ENCODE measurements around the gene CCNL2. TPM values are rescaled to one million over a fixed set of nuclear protein-coding genes. Genes with fewer than 3 reads are reported as not detected.
"Not testable (repeated sequence)": the region's sequence is repeated elsewhere in the genome, so short reads cannot be mapped to it uniquely, and the experiment has no call there.

CCNL2 gene
- polyA plus RNA-seq, 4 donors, result 71.9 to 224 (median 198) TPM

DNA sequence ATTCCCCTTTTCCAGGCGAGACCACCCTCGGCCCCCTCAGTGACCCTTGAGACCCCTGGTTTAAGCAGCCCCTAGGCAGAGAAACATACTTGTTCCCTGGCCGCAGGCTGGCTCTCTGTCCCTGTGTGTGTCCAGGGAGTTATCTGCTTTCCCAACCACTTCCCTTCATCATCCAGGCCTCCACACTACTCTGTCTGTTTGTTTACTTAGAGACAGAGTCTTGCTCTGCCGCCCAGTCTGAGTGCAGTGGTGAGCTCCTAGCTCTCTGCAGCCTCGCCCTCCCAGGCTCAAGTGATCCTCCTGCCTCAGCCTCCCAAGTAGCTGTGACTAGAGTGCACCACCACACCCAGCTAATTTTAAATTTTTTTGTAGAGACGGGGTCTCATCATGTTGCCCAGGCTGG is 30.5 kb upstream of the CCNL2 start:
- H3K27ac ChIP-seq (ENCODE audit: low read depth in 1 of 3, low read length in 2 of 3), result peak overlapping the region in 2 of 3 donors; percentile 84 to 96
- H3K9me3 ChIP-seq (ENCODE audit: control insufficient read depth in 2 of 2, insufficient read depth in 1 of 2, low read depth in 1 of 2, low read length in 1 of 2), result peaks cover 0 to 2% of the 10 kb centered on the region in 2 donors
- DNase-seq, result no peak
- H3K4me3 ChIP-seq (ENCODE audit: low read depth in 1 of 3, low read length in 3 of 3), result peak overlapping the region in 1 of 3 donors; percentile 39
- no peak for FAIRE-seq
- H3K36me3 ChIP-seq (ENCODE audit: control insufficient read depth in 3 of 3, insufficient read depth in 2 of 3, low read depth in 1 of 3, low read length in 3 of 3), result no peaks in the 10 kb centered on the region
- peaks cover 0 to 67% (median 6%) of the 10 kb centered on the region in 3 donors for H3K4me1 ChIP-seq (ENCODE audit: control insufficient read depth in 3 of 3, insufficient read depth in 2 of 3, low read depth in 1 of 3, low read length in 2 of 3)
- peaks cover 0 to 6% (median 0%) of the 10 kb centered on the region in 3 donors for H3K27me3 ChIP-seq (ENCODE audit: control insufficient read depth in 3 of 3, insufficient read depth in 3 of 3, low read length in 3 of 3)
- whole genome bisulfite sequencing, 3 donors, result 54 to 67% (median 61%) methylated on average over 6 of the region's 6 CpGs

DNA sequence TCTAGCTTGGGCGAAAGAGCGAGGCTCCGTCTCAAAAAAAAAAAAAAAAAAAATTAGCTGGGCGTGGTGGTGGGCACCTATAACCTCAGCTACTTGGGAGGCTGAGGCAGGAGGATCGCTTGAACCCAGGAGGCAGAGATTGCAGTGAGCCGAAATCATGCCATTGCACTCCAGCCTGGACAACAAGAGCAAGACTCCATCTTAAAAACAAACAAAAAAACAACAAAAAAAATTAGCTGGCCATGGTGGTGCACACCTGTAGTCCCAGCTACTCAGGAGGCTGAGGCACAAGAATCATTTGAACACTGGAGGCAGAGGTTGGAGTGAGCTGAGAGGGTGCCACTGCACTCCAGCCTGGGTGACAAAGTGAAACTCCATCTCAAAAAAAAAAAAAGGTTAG is 29.8 kb upstream of the CCNL2 start:
- H3K36me3 ChIP-seq (ENCODE audit: control insufficient read depth in 3 of 3, insufficient read depth in 2 of 3, low read depth in 1 of 3, low read length in 3 of 3); DNase-seq; H3K27me3 ChIP-seq (ENCODE audit: control insufficient read depth in 3 of 3, insufficient read depth in 3 of 3, low read length in 3 of 3); H3K9me3 ChIP-seq (ENCODE audit: control insufficient read depth in 2 of 2, insufficient read depth in 1 of 2, low read depth in 1 of 2, low read length in 1 of 2); H3K4me3 ChIP-seq (ENCODE audit: low read depth in 1 of 3, low read length in 3 of 3); FAIRE-seq; H3K27ac ChIP-seq (ENCODE audit: low read depth in 1 of 3, low read length in 2 of 3): not testable (repeated sequence)
- WGBS, 3 donors, result 87 to 96% (median 95%) methylated on average over 4 to 6 of the region's 6 CpGs
- peaks cover 0 to 60% (median 6%) of the 10 kb centered on the region in 3 donors for H3K4me1 ChIP-seq (ENCODE audit: control insufficient read depth in 3 of 3, insufficient read depth in 2 of 3, low read depth in 1 of 3, low read length in 2 of 3)

DNA sequence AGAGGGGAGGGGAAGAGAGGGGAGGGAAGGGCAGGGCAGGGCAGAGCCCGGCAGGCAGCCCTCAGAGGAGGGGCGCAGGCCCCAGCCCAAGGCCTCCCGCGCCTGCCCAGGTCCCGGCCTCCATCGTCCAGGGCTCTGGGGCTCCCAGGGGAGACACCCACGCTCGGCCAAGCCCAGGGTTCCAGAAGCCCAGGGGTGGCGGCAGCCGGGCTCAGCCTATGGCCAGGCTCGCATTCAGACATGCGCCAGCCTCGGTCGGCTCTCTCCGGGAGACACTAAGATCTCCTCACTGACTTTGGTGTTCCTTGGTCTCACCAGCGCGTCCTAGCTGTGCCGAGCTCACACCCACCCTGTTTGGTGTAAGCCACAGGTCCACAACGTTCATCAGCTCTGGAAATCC is 29.0 kb upstream of the CCNL2 start:
- Histone ChIP-seq H3K4me1 (ENCODE audit: control insufficient read depth in 3 of 3, insufficient read depth in 2 of 3, low read depth in 1 of 3, low read length in 2 of 3) (peaks cover 0 to 52% (median 5%) of the 10 kb centered on the region in 3 donors), H3K27ac (ENCODE audit: low read depth in 1 of 3, low read length in 2 of 3) (peak overlapping the region in 1 of 3 donors; percentile 34), H3K9me3 (ENCODE audit: control insufficient read depth in 2 of 2, insufficient read depth in 1 of 2, low read depth in 1 of 2, low read length in 1 of 2) (peaks cover 0 to 2% of the 10 kb centered on the region in 2 donors), H3K4me3 (ENCODE audit: low read depth in 1 of 3, low read length in 3 of 3) (no peak overlapping the region), H3K27me3 (ENCODE audit: control insufficient read depth in 3 of 3, insufficient read depth in 3 of 3, low read length in 3 of 3) (peaks cover 0 to 6% (median 0%) of the 10 kb centered on the region in 3 donors), H3K36me3 (ENCODE audit: control insufficient read depth in 3 of 3, insufficient read depth in 2 of 3, low read depth in 1 of 3, low read length in 3 of 3) (no peaks in the 10 kb centered on the region)
- no peak for FAIRE-seq
- WGBS, 3 donors, result 71 to 78% (median 76%) methylated on average over 13 to 19 of the region's 19 CpGs
- no peak for DNase-seq

DNA sequence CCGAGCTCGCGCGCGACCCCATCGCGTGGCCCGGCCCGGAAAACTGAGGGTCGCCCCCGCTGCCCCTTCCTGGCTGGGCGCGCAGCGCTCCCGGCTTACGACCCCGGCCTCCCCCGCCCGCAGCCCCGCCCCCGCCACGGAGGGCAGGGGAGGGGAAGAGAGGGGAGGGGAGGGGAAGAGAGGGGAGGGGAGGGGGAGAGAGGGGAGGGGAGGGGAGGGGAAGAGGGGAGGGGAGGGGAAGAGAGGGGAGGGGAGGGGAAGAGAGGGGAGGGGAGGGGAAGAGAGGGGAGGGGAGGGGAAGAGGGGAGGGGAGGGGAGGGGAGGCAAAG is 28.6 kb upstream of the CCNL2 start:
- Histone ChIP-seq H3K27me3 (ENCODE audit: control insufficient read depth in 3 of 3, insufficient read depth in 3 of 3, low read length in 3 of 3) (peaks cover 0 to 6% (median 0%) of the 10 kb centered on the region in 3 donors), H3K9me3 (ENCODE audit: control insufficient read depth in 2 of 2, insufficient read depth in 1 of 2, low read depth in 1 of 2, low read length in 1 of 2) (peaks cover 0 to 2% of the 10 kb centered on the region in 2 donors), H3K4me1 (ENCODE audit: control insufficient read depth in 3 of 3, insufficient read depth in 2 of 3, low read depth in 1 of 3, low read length in 2 of 3) (peaks cover 0 to 48% (median 5%) of the 10 kb centered on the region in 3 donors), H3K27ac (ENCODE audit: low read depth in 1 of 3, low read length in 2 of 3) (no peak overlapping the region), H3K36me3 (ENCODE audit: control insufficient read depth in 3 of 3, insufficient read depth in 2 of 3, low read depth in 1 of 3, low read length in 3 of 3) (no peaks in the 10 kb centered on the region), H3K4me3 (ENCODE audit: low read depth in 1 of 3, low read length in 3 of 3) (no peak overlapping the region)
- DNase-seq (no peak), FAIRE-seq (no peak)
- 0 to 2% (median 2%) methylated on average over 7 to 20 of the region's 22 CpGs for WGBS, 3 donors

DNA sequence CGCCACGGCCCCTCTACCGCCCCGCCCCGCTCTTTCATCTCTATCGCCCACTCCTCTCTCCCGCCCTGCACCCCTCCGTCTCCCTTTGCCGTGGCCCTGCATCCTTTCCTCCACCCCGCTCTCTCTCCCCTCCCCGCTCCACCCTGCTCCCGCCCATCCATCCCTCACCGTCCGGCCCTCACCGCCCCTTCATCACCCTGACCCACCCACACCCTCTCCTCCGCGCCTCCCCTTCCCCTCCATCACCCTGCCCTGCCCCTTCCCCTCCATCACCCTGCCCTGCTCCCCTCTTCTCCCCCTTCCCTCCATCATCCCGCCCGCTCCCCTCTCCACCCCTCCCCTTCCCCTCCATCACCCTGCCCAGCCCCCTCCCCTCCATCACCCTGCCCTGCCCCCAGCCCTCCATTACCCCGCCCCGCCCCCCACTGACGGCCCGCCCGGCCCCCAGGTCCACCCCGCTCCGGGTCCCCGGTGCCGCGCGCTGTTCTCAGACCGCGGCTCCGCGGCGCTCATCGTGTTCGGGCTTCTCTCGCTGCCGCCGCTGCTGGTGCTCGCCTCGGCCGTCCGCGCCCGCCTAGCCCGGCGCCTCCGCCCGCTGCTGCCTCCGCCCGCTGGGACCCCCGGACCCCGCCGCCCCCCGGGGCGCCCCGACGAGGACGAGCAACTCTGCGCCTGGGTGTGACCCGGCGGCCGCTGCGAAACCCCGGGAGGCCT is 28.1 kb upstream of the CCNL2 start:
- Histone ChIP-seq H3K4me1 (ENCODE audit: control insufficient read depth in 3 of 3, insufficient read depth in 2 of 3, low read depth in 1 of 3, low read length in 2 of 3) (peaks cover 0 to 43% (median 2%) of the 10 kb centered on the region in 3 donors), H3K27me3 (ENCODE audit: control insufficient read depth in 3 of 3, insufficient read depth in 3 of 3, low read length in 3 of 3) (peaks cover 0 to 6% (median 0%) of the 10 kb centered on the region in 3 donors), H3K4me3 (ENCODE audit: low read depth in 1 of 3, low read length in 3 of 3) (no peak overlapping the region), H3K36me3 (ENCODE audit: control insufficient read depth in 3 of 3, insufficient read depth in 2 of 3, low read depth in 1 of 3, low read length in 3 of 3) (no peaks in the 10 kb centered on the region), H3K27ac (ENCODE audit: low read depth in 1 of 3, low read length in 2 of 3) (no peak overlapping the region), H3K9me3 (ENCODE audit: control insufficient read depth in 2 of 2, insufficient read depth in 1 of 2, low read depth in 1 of 2, low read length in 1 of 2) (peaks cover 0 to 2% of the 10 kb centered on the region in 2 donors)
- FAIRE-seq (no peak), DNase-seq (no peak)
- WGBS, 3 donors, result 9 to 22% (median 11%) methylated on average over 34 to 66 of the region's 66 CpGs

DNA sequence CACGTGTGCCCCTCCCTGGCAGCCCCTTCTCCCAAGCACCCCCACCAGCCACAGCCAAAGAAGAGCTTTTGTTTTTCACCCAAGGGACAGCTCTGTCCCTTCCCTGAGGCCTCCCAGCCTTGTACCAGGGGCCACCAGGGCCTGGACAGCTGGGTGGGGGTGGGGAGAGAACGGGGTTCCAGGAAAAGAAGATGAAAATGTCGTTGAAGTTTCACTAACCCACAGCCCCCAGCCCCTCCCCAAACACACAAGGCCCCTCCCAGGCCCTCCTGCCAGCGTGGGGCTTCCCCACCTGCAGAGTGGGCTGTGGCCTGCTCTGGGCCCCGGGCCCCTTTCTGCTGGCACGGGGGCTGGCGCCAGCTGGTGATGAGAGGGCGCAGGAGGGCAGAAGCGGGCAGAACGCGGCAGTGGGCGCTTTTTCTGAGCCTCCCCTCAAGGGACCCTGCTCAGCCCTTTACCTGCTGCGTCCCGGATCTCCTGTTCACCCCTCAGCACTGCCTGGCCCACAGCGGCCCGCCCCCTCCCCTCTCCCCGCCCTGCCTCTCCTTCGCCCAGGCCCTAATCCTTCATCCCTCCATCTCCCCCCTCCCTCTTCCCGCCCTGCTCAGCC is 27.5 kb upstream of the CCNL2 start:
- peaks cover 0 to 2% of the 10 kb centered on the region in 2 donors for H3K9me3 ChIP-seq (ENCODE audit: control insufficient read depth in 2 of 2, insufficient read depth in 1 of 2, low read depth in 1 of 2, low read length in 1 of 2)
- H3K27ac ChIP-seq (ENCODE audit: low read depth in 1 of 3, low read length in 2 of 3), result no peak overlapping the region
- FAIRE-seq, result no peak
- no peak overlapping the region for H3K4me3 ChIP-seq (ENCODE audit: low read depth in 1 of 3, low read length in 3 of 3)
- H3K36me3 ChIP-seq (ENCODE audit: control insufficient read depth in 3 of 3, insufficient read depth in 2 of 3, low read depth in 1 of 3, low read length in 3 of 3), result no peaks in the 10 kb centered on the region
- WGBS, 3 donors, result 10 to 31% (median 24%) methylated on average over 11 to 19 of the region's 19 CpGs
- H3K4me1 ChIP-seq (ENCODE audit: control insufficient read depth in 3 of 3, insufficient read depth in 2 of 3, low read depth in 1 of 3, low read length in 2 of 3), result peaks cover 0 to 36% (median 0%) of the 10 kb centered on the region in 3 donors
- no peak for DNase-seq
- peaks cover 0 to 6% (median 0%) of the 10 kb centered on the region in 3 donors for H3K27me3 ChIP-seq (ENCODE audit: control insufficient read depth in 3 of 3, insufficient read depth in 3 of 3, low read length in 3 of 3)

DNA sequence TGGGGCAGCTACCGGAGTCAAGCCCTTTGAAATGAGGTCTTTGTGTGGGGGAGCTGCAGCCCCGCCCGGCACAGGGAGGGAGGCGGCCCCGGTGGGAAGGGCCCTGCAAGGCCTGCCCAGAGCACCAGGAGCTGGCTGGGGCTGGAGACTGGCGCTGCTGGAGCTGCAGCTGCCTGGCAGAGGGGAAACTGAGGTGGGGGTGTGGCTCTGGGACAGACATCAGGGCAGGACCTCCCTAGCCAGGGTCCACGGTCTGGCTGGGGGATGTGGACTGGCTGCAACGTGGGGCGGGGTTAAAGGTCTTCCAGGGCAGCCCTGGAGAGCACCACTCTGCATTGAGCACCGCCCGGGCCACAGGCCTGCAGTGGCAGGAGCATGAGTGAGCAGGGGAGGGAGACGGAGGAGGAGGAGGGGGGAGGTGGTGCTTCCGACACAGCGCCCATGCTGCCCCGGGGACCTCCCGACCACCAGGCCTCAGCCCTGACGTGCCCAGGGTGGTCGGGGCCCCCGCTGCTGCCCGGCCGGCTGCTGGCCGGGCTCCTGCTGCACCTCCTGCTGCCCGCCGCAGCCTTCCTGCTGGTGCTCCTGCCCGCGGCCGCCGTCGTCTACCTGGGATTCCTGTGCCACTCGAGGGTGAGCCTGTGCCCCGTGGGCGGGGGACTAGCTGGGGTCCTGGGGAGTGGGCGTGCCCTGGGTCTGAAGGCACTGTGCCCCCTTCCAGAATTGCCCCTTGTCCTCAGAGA is 26.8 kb upstream of the CCNL2 start:
- Histone ChIP-seq H3K27ac (ENCODE audit: low read depth in 1 of 3, low read length in 2 of 3) (no peak overlapping the region), H3K9me3 (ENCODE audit: control insufficient read depth in 2 of 2, insufficient read depth in 1 of 2, low read depth in 1 of 2, low read length in 1 of 2) (peaks cover 0 to 2% of the 10 kb centered on the region in 2 donors), H3K27me3 (ENCODE audit: control insufficient read depth in 3 of 3, insufficient read depth in 3 of 3, low read length in 3 of 3) (peaks cover 0 to 12% (median 4%) of the 10 kb centered on the region in 3 donors), H3K36me3 (ENCODE audit: control insufficient read depth in 3 of 3, insufficient read depth in 2 of 3, low read depth in 1 of 3, low read length in 3 of 3) (no peaks in the 10 kb centered on the region), H3K4me1 (ENCODE audit: control insufficient read depth in 3 of 3, insufficient read depth in 2 of 3, low read depth in 1 of 3, low read length in 2 of 3) (peaks cover 0 to 29% (median 0%) of the 10 kb centered on the region in 3 donors), H3K4me3 (ENCODE audit: low read depth in 1 of 3, low read length in 3 of 3) (no peak overlapping the region)
- FAIRE-seq, result no peak
- no peak for DNase-seq
- 14 to 37% (median 27%) methylated on average over 18 to 33 of the region's 33 CpGs for WGBS, 3 donors

DNA sequence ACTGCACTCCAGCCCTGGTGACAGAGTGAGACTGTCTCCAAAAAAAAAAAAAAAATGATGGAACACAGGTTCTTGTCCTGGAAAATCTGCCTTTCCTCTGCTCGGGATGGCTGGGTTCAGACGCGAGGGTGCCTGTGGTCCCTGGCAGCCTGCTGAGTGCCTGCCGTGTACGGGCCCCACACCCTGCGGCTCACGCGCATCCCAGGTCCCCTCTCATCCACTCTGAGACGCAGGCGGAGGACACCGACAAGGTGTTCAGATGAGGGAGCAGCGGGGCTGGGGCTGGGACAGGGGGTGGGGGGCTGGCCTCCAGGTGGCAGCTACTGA is 26.3 kb upstream of the CCNL2 start:
- Histone ChIP-seq H3K36me3 (ENCODE audit: control insufficient read depth in 3 of 3, insufficient read depth in 2 of 3, low read depth in 1 of 3, low read length in 3 of 3) (no peaks in the 10 kb centered on the region), H3K4me3 (ENCODE audit: low read depth in 1 of 3, low read length in 3 of 3) (no peak overlapping the region), H3K9me3 (ENCODE audit: control insufficient read depth in 2 of 2, insufficient read depth in 1 of 2, low read depth in 1 of 2, low read length in 1 of 2) (peaks cover 0 to 2% of the 10 kb centered on the region in 2 donors), H3K27ac (ENCODE audit: low read depth in 1 of 3, low read length in 2 of 3) (no peak overlapping the region), H3K27me3 (ENCODE audit: control insufficient read depth in 3 of 3, insufficient read depth in 3 of 3, low read length in 3 of 3) (peaks cover 0 to 16% (median 5%) of the 10 kb centered on the region in 3 donors), H3K4me1 (ENCODE audit: control insufficient read depth in 3 of 3, insufficient read depth in 2 of 3, low read depth in 1 of 3, low read length in 2 of 3) (peaks cover 0 to 24% (median 0%) of the 10 kb centered on the region in 3 donors)
- WGBS, 3 donors, result 77 to 84% (median 81%) methylated on average over 12 of the region's 12 CpGs
- FAIRE-seq (no peak), DNase-seq (no peak)
